Brain microvascular endothelial cell (primary cell): Measurements from ENCODE around the gene MED4.

ENCODE experiments used
- DNase-seq: peaks from one replicate; pipeline ENCODE4 v3.0.0-alpha.2; 2020
- H3K27ac ChIP-seq: fragments of 250-450 bp; sonication (Bioruptor Pico); 2 replicates; pipeline ENCODE4 v1.5.1; 2020; ENCODE audit warnings: mild to moderate bottlenecking, moderate library complexity
- H3K27me3 ChIP-seq: fragments of 250-450 bp; sonication (Bioruptor Pico); replicated peaks from 2 replicates; pipeline ENCODE4 v1.5.1; 2020; ENCODE audit warnings: mild to moderate bottlenecking
- H3K36me3 ChIP-seq: fragments of 250-450 bp; sonication (Bioruptor Pico); replicated peaks from 2 replicates; pipeline ENCODE4 v1.5.1; 2020; ENCODE audit warnings: mild to moderate bottlenecking
- H3K4me3 ChIP-seq: 2 replicates; pipeline ENCODE4 v1.5.1; 2011; ENCODE audit warnings: low read depth, mild to moderate bottlenecking, control low read depth, low read length, moderate library complexity
- CTCF ChIP-seq: IDR thresholded peaks from 2 replicates; pipeline ENCODE4 v1.5.1; 2011; ENCODE audit warnings: low read depth, mild to moderate bottlenecking, moderate library complexity, low read length, control low read depth, inconsistent platforms; ENCODE audit errors: missing control alignments
- in situ Hi-C: cut with HindIII; loops from 2 replicates; pipeline ENCODE4 v1.10.0; 2017; ENCODE audit warnings: low sequenced_read_pairs, low pct_ligation_motif_present

MED4 gene

GRCh38 chr13:48029859-48030258 is 65.0 kb downstream of the MED4 start:
- TF ChIP-seq CTCF = no peak

GRCh38 chr13:48028066-48028465 is 66.8 kb downstream of the MED4 start:
- Histone ChIP-seq H3K4me3 (no peak overlapping the region), H3K27ac (no peak overlapping the region), H3K36me3 (no peaks in the 10 kb centered on the region), H3K27me3 (no peaks in the 10 kb centered on the region)
- TF ChIP-seq CTCF = no peak
- in situ Hi-C loops = no loop called here
- no peak for DNase-seq

More at GRCh38 chr13:48029859-48030258, 65.0 kb downstream of the MED4 start:
- in situ Hi-C loops = no loop called here
- Histone ChIP-seq H3K4me3 (no peak overlapping the region), H3K27me3 (no peaks in the 10 kb centered on the region), H3K36me3 (no peaks in the 10 kb centered on the region), H3K27ac (no peak overlapping the region)
- DNase-seq = no peak
